Ectodermal cell (in vitro differentiated cells): ENCODE results near the gene DDX31. TPM values are rescaled to one million over a fixed set of nuclear protein-coding genes. Genes with fewer than 3 reads are reported as not detected.
"Not testable (repeated sequence)": the region's sequence is repeated elsewhere in the genome, so short reads cannot be mapped to it uniquely, and the experiment has no call there.

ENCODE experiments used
- H3K27ac ChIP-seq: 2 replicates; pipeline ENCODE4 v1.7.0; 2013; ENCODE audit warnings: mild to moderate bottlenecking, low read depth, low read length; ENCODE audit not compliant: insufficient read depth, poor library complexity, severe bottlenecking
- H3K27me3 ChIP-seq: 2 replicates; pipeline ENCODE4 v1.7.0; 2013; ENCODE audit warnings: mild to moderate bottlenecking, low read length; ENCODE audit not compliant: insufficient read depth, control insufficient read depth, poor library complexity, severe bottlenecking
- H3K36me3 ChIP-seq: one replicate; pipeline ENCODE4 v1.7.0; 2013; ENCODE audit warnings: low read length; ENCODE audit not compliant: control insufficient read depth, insufficient read depth
- H3K4me1 ChIP-seq: one replicate; pipeline ENCODE4 v1.7.0; 2013; ENCODE audit warnings: low read length; ENCODE audit not compliant: control insufficient read depth, insufficient read depth
- H3K4me3 ChIP-seq: 2 replicates; pipeline ENCODE4 v1.7.0; 2013; ENCODE audit warnings: low read depth, low read length, control low read depth; ENCODE audit not compliant: insufficient read depth
- H3K9me3 ChIP-seq: 2 replicates; pipeline ENCODE4 v1.7.0; 2013; ENCODE audit warnings: mild to moderate bottlenecking, low read length, moderate library complexity; ENCODE audit not compliant: control insufficient read depth
- WGBS, 2 experiments: methylation state at CpG; one replicate each; pipeline ENCODE4 v1.1.7; 2013; ENCODE audit warnings: missing lambda C conversion rate in 2 of 2; 5-methylcytosine and 5-hydroxymethylcytosine counted together
- polyA plus RNA-seq, 4 experiments: library from polyadenylated mRNA; stranded (reverse); fragments of 50-300 nt; gene quantifications; one replicate each; pipeline ENCODE4 v1.2.3, GENCODE V29; 2013

The DDX31 gene
- 26.7 TPM for polyA plus RNA-seq (2013, experiment 1 of 4)
- polyA plus RNA-seq (2013, experiment 2 of 4) = 26.1 TPM
- 17.2 TPM for polyA plus RNA-seq (2013, experiment 3 of 4)
- polyA plus RNA-seq (2013, experiment 4 of 4) = 21.2 TPM

- Histone ChIP-seq H3K27me3 (no peaks in the 10 kb centered on the region), H3K4me1 (no peaks in the 10 kb centered on the region), H3K27ac (peak within 1 kb of the TSS; percentile 95), H3K36me3 (peaks cover 7% of the 10 kb centered on the region), H3K4me3 (peak within 1 kb of the TSS; percentile 89), H3K9me3 (no peaks in the 10 kb centered on the region)
- 0% methylated on average over 77 of the region's 77 CpGs for WGBS, 2 experiments
These were observed at the start of gene DDX31 for GRCh38 chr9:132669698-132670456. Gene DDX31, minus strand, starts transcription at chr9:132669983. Its CDS starts 49 bp downstream, at chr9:132669934.

GRCh38 chr9:132718381-132718928, 48.7 kb upstream of the DDX31 start:
- WGBS, 2 experiments = 90 to 95% methylated on average over 8 of the region's 8 CpGs
- H3K27me3 ChIP-seq, H3K9me3 ChIP-seq, H3K4me1 ChIP-seq, H3K27ac ChIP-seq, H3K36me3 ChIP-seq, H3K4me3 ChIP-seq: not testable (repeated sequence)

- H3K4me1 ChIP-seq = no peaks in the 10 kb centered on the region
- H3K27me3 ChIP-seq = no peaks in the 10 kb centered on the region
- H3K36me3 ChIP-seq = no peaks in the 10 kb centered on the region
- no peaks in the 10 kb centered on the region for H3K9me3 ChIP-seq
- no peak overlapping the region for H3K27ac ChIP-seq
- WGBS, 2 experiments = 91 to 93% methylated on average over 13 of the region's 13 CpGs
- H3K4me3 ChIP-seq = no peak overlapping the region
These were observed 47.7 kb upstream of the DDX31 start for GRCh38 chr9:132717326-132717945.

GRCh38 chr9:132716007-132716406, 46.2 kb upstream of the DDX31 start:
- Histone ChIP-seq H3K4me3 (no peak overlapping the region), H3K9me3 (no peaks in the 10 kb centered on the region), H3K36me3 (no peaks in the 10 kb centered on the region), H3K4me1 (no peaks in the 10 kb centered on the region), H3K27me3 (no peaks in the 10 kb centered on the region), H3K27ac (no peak overlapping the region)
- WGBS, 2 experiments = 90 to 96% methylated on average over 4 of the region's 4 CpGs

GRCh38 chr9:132712753-132713152, 43.0 kb upstream of the DDX31 start:
- H3K27ac ChIP-seq = no peak overlapping the region

GRCh38 chr9:132711846-132712245, 42.1 kb upstream of the DDX31 start:
- 92 to 93% methylated on average over 3 of the region's 3 CpGs for WGBS, 2 experiments

More at GRCh38 chr9:132712753-132713152, 43.0 kb upstream of the DDX31 start:
- Histone ChIP-seq H3K4me1 (no peaks in the 10 kb centered on the region), H3K27me3 (no peaks in the 10 kb centered on the region), H3K9me3 (no peaks in the 10 kb centered on the region), H3K4me3 (no peak overlapping the region), H3K36me3 (no peaks in the 10 kb centered on the region)
- WGBS, 2 experiments = 92 to 93% methylated on average over 5 of the region's 5 CpGs

GRCh38 chr9:132711152-132711551, 41.4 kb upstream of the DDX31 start:
- H3K36me3 ChIP-seq, H3K27ac ChIP-seq, H3K4me1 ChIP-seq, H3K27me3 ChIP-seq, H3K9me3 ChIP-seq, H3K4me3 ChIP-seq: not testable (repeated sequence)
- WGBS, 2 experiments = 97 to 98% methylated on average over 4 to 5 of the region's 5 CpGs

More at GRCh38 chr9:132711846-132712245, 42.1 kb upstream of the DDX31 start:
- Histone ChIP-seq H3K27ac (no peak overlapping the region), H3K4me3 (no peak overlapping the region), H3K9me3 (no peaks in the 10 kb centered on the region), H3K27me3 (no peaks in the 10 kb centered on the region), H3K36me3 (no peaks in the 10 kb centered on the region), H3K4me1 (no peaks in the 10 kb centered on the region)

GRCh38 chr9:132710333-132710732, 40.5 kb upstream of the DDX31 start:
- WGBS, 2 experiments = 91 to 94% methylated on average over 6 of the region's 6 CpGs

GRCh38 chr9:132708769-132709430, 39.1 kb upstream of the DDX31 start:
- no peak overlapping the region for H3K27ac ChIP-seq
- 92 to 93% methylated on average over 23 of the region's 23 CpGs for WGBS, 2 experiments
- H3K27me3 ChIP-seq = no peaks in the 10 kb centered on the region
- H3K36me3 ChIP-seq = no peaks in the 10 kb centered on the region
- H3K4me1 ChIP-seq = no peaks in the 10 kb centered on the region
- no peak overlapping the region for H3K4me3 ChIP-seq
- H3K9me3 ChIP-seq = no peaks in the 10 kb centered on the region

More at GRCh38 chr9:132710333-132710732, 40.5 kb upstream of the DDX31 start:
- H3K4me3 ChIP-seq = no peak overlapping the region
- H3K36me3 ChIP-seq = no peaks in the 10 kb centered on the region
- no peaks in the 10 kb centered on the region for H3K4me1 ChIP-seq
- no peaks in the 10 kb centered on the region for H3K27me3 ChIP-seq
- no peaks in the 10 kb centered on the region for H3K9me3 ChIP-seq
- no peak overlapping the region for H3K27ac ChIP-seq

GRCh38 chr9:132708239-132708638, 38.5 kb upstream of the DDX31 start:
- H3K27me3 ChIP-seq = no peaks in the 10 kb centered on the region
- WGBS, 2 experiments = 87 to 91% methylated on average over 8 of the region's 8 CpGs
- H3K9me3 ChIP-seq = no peaks in the 10 kb centered on the region
- H3K27ac ChIP-seq = no peak overlapping the region
- no peaks in the 10 kb centered on the region for H3K4me1 ChIP-seq
- no peak overlapping the region for H3K4me3 ChIP-seq
- H3K36me3 ChIP-seq = no peaks in the 10 kb centered on the region
